DOHH2 (cell line): ENCODE results near the gene DOK7.

Source experiments
- H3F3A ChIP-seq: fragments of 200-600 bp; sonication (generic), shearing (Covaris generic); 2 replicates; pipeline ENCODE4 v1.6.0; 2016; ENCODE audit warnings: antibody characterized with exemption, mild to moderate bottlenecking; ENCODE audit not compliant: control insufficient read depth, insufficient read depth
- H3K27ac ChIP-seq: fragments of 200-600 bp; sonication (generic); 2 replicates; pipeline ENCODE4 v1.5.1; 2014; ENCODE audit warnings: low read depth, mild to moderate bottlenecking, low read length, moderate library complexity
- H3K27me3 ChIP-seq: fragments of 200-600 bp; sonication (generic); 2 replicates; pipeline ENCODE4 v1.6.1; 2014; ENCODE audit warnings: mild to moderate bottlenecking, low read length, mixed read lengths; ENCODE audit not compliant: control insufficient read depth
- H3K36me3 ChIP-seq: fragments of 200-600 bp; sonication (generic); 2 replicates; pipeline ENCODE4 v1.6.1; 2014; ENCODE audit warnings: mild to moderate bottlenecking, low read length, moderate library complexity, mixed read lengths; ENCODE audit not compliant: control insufficient read depth
- H3K4me1 ChIP-seq: fragments of 200-600 bp; sonication (generic); 2 replicates; pipeline ENCODE4 v1.6.1; 2014; ENCODE audit warnings: mild to moderate bottlenecking, low read length, mixed read lengths; ENCODE audit not compliant: control insufficient read depth
- H3K4me2 ChIP-seq: fragments of 200-600 bp; sonication (generic); 2 replicates; pipeline ENCODE4 v1.6.0; 2014; ENCODE audit warnings: mild to moderate bottlenecking, low read length, moderate library complexity
- H3K4me3 ChIP-seq: fragments of 200-600 bp; sonication (generic); 2 replicates; pipeline ENCODE4 v1.5.1; 2014; ENCODE audit warnings: mild to moderate bottlenecking, low read length, mixed read lengths
- H3K79me2 ChIP-seq: fragments of 200-600 bp; sonication (generic); 2 replicates; pipeline ENCODE4 v1.6.1; 2014; ENCODE audit warnings: mild to moderate bottlenecking, low read length, mixed read lengths; ENCODE audit not compliant: control insufficient read depth
- H3K9me2 ChIP-seq: fragments of 200-600 bp; sonication (generic); replicated peaks from 2 replicates; pipeline ENCODE4 v1.6.1; 2014; ENCODE audit warnings: mild to moderate bottlenecking, low read length, mixed read lengths; ENCODE audit not compliant: control insufficient read depth
- H3K9me3 ChIP-seq: fragments of 200-600 bp; sonication (generic); 2 replicates; pipeline ENCODE4 v1.6.1; 2014; ENCODE audit warnings: antibody characterized with exemption, low read length, mixed read lengths; ENCODE audit not compliant: control insufficient read depth, insufficient read depth
- H4K20me1 ChIP-seq: fragments of 200-600 bp; sonication (generic); 2 replicates; pipeline ENCODE4 v1.6.0; 2014; ENCODE audit warnings: low read depth, mild to moderate bottlenecking, antibody characterized with exemption, low read length, moderate library complexity; ENCODE audit not compliant: control insufficient read depth, insufficient read depth
- CTCF ChIP-seq: fragments of 200-600 bp; sonication (generic); IDR thresholded peaks from one replicate; pipeline ENCODE4 v1.5.1; 2014; ENCODE audit warnings: antibody characterized with exemption, mild to moderate bottlenecking, low read depth, low read length; ENCODE audit not compliant: poor library complexity, severe bottlenecking
- EZH2phosphoT487 ChIP-seq: fragments of 200-600 bp; sonication (generic); IDR thresholded peaks from 2 replicates; pipeline ENCODE4 v1.6.1; 2017; ENCODE audit warnings: borderline replicate concordance, mild to moderate bottlenecking, antibody characterized with exemption, low read length, moderate library complexity, mixed read lengths

Gene DOK7

GRCh38 chr4:3427134-3427476, 36.0 kb upstream of the DOK7 start:
- no peak overlapping the region for H3K4me2 ChIP-seq
- no peak overlapping the region for H3K27ac ChIP-seq
- no peaks in the 10 kb centered on the region for H3K27me3 ChIP-seq
- no peaks in the 10 kb centered on the region for H3F3A ChIP-seq
- no peaks in the 10 kb centered on the region for H3K9me3 ChIP-seq
- no peak overlapping the region for H3K4me3 ChIP-seq
- 0 out of 2 replicates have a peak, but pooled peaks cover 4% of the 10 kb centered on the region for H4K20me1 ChIP-seq
- no peaks in the 10 kb centered on the region for H3K79me2 ChIP-seq
- H3K9me2 ChIP-seq = no peaks in the 10 kb centered on the region
- no peak for TF ChIP-seq CTCF
- no peak for TF ChIP-seq EZH2phosphoT487
- no peaks in the 10 kb centered on the region for H3K4me1 ChIP-seq
- H3K36me3 ChIP-seq = no peaks in the 10 kb centered on the region

DNA sequence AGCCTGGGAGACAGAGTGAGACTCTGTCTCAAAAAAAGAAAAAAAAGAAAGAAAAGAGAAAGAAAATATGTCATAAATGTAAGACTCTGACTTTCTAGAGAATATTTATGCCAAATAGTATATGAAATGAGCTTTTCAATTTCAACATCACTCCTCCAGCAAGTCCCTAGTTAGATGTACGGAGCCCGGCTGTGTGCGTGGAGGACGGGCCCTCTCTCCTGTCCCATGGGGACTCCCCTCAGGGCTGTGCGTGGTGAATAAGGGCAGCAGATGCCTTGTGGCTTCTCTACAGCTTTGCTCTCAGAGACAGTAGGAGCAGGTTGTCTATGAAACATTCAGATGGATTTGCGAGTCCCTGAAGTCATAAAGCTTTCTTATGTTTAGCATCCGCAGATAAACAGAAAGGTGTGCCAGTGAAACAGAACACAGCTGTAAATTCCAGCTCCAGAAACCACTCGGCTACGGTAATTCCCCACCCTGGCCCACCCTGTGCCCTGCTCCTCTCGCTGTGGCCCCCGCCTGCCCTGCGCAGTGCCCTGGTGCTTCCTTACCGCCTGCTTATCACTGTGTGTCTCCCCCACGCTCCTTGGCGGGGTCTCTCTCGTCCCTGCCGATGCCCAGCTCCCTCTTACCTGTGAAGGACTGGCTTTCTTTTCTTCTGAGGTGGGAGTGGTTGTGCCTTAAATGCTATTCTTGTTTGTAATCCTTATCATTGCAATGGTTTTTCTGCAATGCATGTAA, 35.2 kb upstream of the DOK7 start:
- no peaks in the 10 kb centered on the region for H3K27me3 ChIP-seq
- H3F3A ChIP-seq = no peaks in the 10 kb centered on the region
- no peak overlapping the region for H3K4me3 ChIP-seq
- 0 out of 2 replicates have a peak, but pooled peaks cover 4% of the 10 kb centered on the region for H4K20me1 ChIP-seq
- TF ChIP-seq CTCF (no peak), EZH2phosphoT487 (no peak)
- H3K27ac ChIP-seq = no peak overlapping the region
- H3K36me3 ChIP-seq = no peaks in the 10 kb centered on the region
- H3K9me2 ChIP-seq = no peaks in the 10 kb centered on the region
- H3K4me1 ChIP-seq = no peaks in the 10 kb centered on the region
- no peaks in the 10 kb centered on the region for H3K79me2 ChIP-seq
- H3K4me2 ChIP-seq = no peak overlapping the region
- no peaks in the 10 kb centered on the region for H3K9me3 ChIP-seq

- H4K20me1 ChIP-seq = 0 out of 2 replicates have a peak, but pooled peaks cover 4% of the 10 kb centered on the region
- no peak overlapping the region for H3K4me2 ChIP-seq
- H3K4me3 ChIP-seq = no peak overlapping the region
- H3K4me1 ChIP-seq = no peaks in the 10 kb centered on the region
- H3K9me3 ChIP-seq = no peaks in the 10 kb centered on the region
- no peak overlapping the region for H3K27ac ChIP-seq
- H3K9me2 ChIP-seq = no peaks in the 10 kb centered on the region
- no peaks in the 10 kb centered on the region for H3K79me2 ChIP-seq
- H3K27me3 ChIP-seq = no peaks in the 10 kb centered on the region
- TF ChIP-seq EZH2phosphoT487 = no peak
- TF ChIP-seq CTCF = no peak
- no peaks in the 10 kb centered on the region for H3F3A ChIP-seq
- no peaks in the 10 kb centered on the region for H3K36me3 ChIP-seq
These were observed 33.5 kb upstream of the DOK7 start for GRCh38 chr4:3429651-3430050.
